Measurements from ENCODE around the gene SLC22A23.

DNA sequence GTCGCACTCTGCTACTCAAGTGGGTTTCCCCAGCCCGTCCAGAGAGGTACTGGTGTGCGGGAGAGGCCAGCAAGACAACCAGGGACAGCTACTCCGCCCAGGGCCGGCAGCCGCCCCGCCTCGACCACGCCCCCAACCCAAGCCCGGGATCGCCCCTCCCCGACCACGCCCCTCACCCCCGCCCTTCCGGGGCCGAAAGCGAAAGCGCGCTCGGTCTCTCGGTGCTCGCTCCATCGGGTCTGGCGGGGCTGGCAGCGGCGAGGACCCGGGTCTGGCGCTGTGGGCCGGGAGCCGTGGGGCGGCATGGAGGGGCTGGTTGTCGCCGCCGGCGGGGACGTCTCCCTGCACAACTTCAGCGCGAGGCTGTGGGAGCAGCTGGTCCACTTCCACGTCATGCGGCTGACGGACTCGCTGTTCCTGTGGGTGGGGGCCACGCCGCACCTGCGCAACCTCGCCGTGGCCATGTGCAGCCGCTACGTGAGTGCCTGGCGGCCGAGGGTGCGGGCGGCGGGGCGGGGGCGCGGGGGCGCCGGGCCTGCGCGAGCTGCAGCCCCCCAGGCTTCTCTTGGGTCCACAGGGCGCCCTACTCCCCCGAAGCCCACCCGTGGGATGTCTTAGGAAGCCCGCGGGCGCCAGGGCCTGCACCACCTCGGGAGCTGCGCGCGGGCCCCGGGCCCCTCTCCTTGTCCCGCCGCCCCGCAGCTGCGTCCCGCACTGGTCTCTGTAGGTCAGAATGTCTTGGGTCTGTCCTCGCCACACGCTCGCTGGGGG is 197.9 kb downstream of the SLC22A23 start, which contains the start of gene PSMG4:
- TF ChIP-seq SUZ12 (IDR thresholded peaks at IDR 0.05; ENCODE audit: extremely low read depth, insufficient read depth, insufficient read length) (no peak), YY1 (IDR thresholded peaks at IDR 0.05; ENCODE audit: insufficient read depth, insufficient read length) (no peak)
